Stimulated activated CD8-positive, alpha-beta memory T cell treated with anti-CD3 and anti-CD28 coated beads, Interleukin-12 subunit alpha, Interleukin-12 subunit beta, amount 100 ng/mL, for 24 hours (primary cell): ENCODE results near the gene APRT.

ENCODE experiments used
- DNase-seq: peaks from one replicate; pipeline ENCODE4 v3.0.0-alpha.2; 2020; ENCODE audit errors: extremely low read depth

Gene APRT

DNA sequence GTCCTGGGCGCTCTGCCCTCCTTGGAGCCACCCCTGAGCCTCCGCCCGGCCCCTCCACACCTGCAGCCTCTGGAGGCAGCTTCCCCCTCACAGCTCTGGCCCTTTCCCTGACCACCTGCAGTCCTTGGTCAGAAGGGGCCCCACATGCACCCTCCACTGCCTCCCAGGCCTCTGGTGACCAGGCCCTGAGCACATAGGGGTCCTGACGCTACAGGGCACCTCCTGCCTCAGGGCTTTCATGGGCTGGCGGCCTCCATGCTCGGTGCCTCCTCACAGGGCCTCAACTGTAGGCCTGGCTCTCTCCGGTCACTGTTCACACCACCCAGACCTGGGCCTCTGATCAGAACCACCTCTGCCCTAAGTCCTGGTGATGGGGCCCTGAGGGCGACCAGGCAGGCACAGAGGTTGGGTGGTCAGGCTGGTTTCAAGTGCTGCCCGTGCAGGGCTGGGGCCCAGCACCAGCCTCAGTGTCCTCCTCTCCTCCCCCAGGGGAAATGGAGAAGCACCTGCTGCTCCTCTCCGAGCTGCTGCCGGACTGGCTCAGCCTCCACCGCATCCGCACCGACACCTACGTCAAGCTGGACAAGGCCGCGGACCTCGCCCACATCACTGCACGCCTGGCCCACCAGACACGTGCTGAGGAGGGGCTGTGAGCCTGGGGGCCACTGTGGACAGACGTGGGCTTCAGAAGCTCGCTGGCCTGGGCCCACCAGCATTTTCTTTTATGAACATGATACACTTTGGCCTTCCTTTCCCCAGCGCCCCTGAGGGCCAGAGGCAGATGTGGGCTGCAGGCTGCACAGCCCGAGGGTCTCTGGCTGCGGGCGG lies 3.9 kb downstream of the APRT start:
- no peak for DNase-seq

DNA sequence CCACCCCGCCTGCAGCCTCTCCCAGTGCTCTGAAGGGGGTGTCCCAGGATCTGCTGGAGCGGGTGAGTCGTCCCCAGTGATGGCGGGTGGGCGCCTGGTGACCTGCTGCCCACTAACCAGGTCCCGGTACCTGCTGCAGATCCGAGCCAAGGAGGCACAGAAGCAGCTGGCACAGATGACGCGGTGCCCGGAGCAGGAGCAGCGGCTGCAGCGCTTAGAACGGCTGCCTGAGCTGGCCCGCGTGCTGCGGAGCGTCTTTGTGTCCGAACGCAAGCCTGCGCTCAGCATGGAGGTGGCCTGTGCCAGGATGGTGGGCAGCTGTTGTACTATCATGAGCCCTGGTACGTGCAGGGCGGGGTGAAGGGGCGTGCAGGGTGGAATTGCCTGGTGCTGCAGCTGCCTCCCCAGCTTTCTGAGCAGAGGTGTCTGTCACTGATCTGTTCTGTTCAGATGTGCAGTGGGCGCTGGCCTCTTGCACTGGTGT lies 4.5 kb downstream of the APRT start:
- no peak for DNase-seq

DNA sequence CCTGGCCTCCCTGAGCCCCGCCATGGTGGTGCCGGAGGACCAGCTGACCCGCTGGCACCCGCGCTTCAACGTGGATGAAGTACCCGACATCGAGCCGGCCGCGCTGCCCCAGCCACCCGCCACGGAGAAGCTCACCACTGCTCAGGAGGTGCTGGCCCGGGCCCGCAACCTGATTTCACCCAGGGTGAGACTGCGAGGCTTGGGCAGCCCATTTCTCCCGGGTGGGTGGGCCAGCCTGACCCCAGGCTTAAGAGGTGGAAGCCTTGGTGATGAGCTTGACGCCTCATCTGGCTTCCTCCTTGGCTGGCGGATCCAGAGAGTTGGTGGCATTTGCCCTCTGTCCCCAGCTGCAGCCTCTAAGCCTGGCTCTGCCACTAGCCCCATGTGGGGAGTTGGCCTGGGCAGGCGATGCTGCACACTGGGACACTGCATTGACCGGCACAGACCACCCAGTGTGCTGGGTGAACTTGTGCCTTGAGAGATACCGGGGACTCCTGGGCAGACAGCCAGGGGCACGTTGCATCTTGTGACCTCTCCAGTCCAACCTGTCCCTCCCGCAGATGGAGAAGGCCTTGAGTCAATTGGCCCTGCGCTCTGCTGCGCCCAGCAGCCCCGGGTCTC lies 5.1 kb downstream of the APRT start:
- no peak for DNase-seq

DNA sequence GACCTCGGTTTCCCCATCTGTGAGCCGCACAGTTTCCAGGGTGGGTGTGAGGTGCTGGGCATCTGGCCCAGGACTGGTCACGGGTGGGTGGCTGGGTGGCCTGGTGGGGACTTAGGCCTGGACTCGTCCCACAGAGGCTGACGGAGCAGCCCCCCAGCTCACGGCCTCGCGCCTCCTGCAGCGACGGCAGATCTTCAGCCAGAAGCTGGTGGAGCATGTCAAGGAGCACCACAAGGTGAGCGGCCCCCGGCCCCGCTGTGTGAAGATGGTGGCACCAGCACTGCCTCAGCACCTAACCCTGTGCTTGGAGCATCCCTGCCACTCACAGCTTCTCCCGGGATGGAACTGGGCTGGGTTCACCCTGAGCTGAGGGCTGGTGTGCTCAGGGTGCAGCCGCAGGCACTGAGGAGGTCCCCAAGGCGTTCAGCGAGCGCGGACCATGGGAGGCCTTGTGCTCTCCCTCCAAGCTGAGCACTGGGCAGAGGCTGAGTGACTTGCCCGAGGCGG lies 5.8 kb downstream of the APRT start:
- no peak for DNase-seq

DNA sequence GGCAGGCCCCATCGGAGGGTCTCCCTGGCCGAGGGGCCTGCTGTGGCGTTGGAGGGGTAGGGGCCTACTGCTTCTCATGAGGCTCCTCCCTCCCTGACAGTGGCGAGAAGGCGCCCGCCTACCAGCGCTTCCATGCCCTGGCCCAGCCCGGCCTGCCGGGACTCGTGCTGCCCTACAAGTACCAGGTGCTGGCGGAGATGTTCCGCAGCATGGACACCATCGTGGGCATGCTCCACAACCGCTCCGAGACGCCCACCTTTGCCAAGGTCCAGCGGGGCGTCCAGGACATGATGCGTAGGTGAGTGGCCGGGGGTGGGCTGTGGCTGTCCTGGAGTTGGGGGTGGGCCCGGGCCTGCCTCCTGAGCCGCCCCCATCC lies 6.4 kb downstream of the APRT start:
- no peak for DNase-seq

DNA sequence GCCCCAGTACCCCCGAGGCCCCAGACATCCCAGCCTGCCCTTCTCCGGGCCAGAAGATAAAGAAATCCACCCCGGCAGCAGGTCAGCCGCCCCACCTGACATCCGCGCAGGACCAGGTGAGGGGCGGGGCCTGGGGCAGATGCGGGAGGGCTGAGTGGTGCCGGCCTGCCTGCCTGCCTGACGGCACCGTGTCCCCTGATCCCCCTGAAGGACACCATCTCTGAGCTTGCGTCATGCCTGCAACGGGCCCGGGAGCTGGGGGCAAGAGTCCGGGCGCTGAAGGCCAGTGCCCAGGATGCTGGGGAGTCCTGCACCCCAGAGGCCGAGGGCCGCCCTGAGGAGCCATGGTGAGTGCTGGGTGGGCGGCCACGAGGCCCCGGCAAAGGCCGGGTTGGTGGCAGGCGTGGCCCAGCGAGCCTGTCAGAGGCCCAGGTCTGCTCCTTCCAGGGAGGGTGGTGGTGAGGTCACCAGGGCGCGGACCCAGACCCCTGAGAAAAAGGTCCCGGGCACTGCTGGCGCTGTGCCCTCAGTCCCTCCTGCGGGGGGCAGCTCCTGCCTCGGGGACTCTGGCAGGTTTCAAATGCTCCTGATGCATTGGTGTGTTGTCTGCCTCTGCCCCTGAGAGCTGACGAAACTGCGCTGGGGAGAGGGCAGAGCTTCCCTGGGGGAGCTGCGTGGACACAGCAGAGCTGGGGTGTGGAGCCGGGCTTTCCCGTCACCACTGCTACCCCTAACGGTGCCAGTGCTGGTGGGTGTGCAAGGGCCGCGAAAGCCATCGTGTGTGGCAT lies 7.0 kb downstream of the APRT start:
- DNase-seq = no peak

DNA sequence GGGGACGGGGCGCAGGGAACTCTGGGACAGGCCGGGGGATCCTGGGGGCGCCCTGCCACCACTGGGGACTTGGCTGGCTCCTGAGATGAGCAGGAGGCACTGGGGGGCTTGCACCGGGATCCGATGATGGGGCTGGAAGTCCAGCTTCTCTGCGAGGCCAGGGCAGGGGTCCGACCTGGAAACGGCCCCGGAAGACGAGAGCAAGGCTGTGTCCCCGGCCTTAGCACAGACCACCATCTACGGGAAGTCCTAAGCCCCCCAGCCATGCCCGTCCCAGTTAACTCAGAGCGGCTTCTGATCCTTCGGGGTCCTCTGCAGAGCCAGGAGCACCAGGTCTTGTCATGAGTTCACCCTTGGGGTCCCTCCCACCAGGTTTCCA lies 7.6 kb downstream of the APRT start:
- DNase-seq = no peak

DNA sequence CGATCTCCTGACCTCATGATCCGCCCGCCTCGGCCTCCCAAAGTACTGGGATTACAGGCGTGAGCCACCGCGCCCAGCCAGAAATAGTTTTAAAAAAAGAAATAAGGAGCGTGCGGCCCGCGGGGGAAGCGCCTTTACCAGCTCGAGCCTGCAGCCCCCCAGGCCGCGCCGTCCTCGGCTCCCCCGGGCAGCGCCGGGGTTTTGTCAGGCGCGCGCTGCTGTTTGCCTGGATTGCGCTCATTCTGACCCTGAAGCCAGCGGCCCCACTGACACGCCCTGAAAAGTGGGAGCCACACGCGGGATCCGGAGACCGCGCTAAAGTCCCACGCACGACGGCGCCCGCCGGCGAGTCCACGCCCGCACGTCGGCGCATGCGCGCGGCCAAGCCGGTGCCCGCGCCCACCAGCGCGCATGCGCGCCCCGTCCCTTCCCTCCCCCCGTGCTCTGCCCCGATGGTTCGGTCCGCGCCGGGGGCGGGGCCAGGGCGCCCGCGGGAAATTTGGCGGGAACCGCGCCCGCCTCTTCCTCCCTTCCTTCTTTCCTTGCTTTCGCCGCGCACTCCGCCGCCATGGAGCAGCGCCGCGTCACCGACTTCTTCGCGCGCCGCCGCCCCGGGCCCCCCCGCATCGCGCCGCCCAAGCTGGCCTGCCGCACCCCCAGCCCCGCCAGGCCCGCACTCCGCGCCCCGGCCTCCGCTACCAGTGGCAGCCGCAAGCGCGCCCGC lies 8.3 kb downstream of the APRT start, which contains the start of gene CDT1:
Gene CDT1 (plus strand): TSS at position 526 of the 724 bp plus-strand sequence. CDS start 43 bp downstream, at position 569.
- no peak for DNase-seq

DNA sequence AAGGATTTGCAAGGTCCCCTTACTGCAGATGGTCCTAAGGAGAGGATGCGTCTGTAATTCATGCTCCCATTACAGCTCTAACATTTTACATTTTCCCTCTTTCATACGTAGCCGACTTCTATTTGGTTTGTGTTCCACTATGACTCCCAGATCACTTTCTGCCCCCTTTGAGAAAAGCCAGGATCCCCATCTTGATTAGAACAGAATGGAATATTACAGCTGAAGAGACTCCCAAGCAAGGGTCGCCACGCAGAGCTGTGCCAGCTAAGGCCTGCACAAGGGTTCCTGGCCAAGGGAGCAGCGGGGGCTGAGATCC lies 11.5 kb downstream of the APRT start:
- DNase-seq = no peak

DNA sequence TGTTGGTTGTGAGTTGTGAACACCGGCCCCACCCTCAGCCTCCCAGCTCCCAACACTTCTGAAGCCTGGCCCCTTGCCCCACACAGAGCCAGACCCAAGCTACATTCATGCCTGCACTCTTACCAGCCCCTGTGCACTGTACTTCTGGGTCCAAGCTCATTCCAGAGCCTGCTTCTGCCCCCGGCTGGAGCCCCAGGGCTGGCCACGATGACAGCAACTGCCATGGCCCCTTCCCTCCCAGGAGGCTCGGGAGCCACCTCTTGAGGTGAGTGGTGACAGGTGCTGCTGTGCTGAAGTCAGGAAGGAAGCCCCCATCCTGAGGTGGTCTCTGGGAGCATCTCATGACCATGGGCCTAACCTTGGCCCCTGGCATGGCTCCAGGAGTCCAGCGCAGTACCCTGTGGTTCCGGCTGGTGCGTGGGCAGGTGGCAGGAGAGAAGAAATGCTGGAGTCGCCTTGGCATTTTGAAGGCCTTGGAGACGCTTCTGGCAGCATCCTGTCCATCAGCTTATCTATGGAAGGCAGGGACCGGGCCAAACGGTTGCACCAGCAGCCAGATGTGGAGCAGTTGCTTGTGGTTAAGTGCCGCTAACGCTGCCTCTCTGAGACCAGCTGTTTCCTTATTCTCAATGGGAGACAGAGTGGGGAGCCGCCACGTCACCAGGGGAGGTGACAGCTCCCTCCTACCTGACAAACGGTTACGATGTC lies 12.0 kb downstream of the APRT start:
- no peak for DNase-seq

DNA sequence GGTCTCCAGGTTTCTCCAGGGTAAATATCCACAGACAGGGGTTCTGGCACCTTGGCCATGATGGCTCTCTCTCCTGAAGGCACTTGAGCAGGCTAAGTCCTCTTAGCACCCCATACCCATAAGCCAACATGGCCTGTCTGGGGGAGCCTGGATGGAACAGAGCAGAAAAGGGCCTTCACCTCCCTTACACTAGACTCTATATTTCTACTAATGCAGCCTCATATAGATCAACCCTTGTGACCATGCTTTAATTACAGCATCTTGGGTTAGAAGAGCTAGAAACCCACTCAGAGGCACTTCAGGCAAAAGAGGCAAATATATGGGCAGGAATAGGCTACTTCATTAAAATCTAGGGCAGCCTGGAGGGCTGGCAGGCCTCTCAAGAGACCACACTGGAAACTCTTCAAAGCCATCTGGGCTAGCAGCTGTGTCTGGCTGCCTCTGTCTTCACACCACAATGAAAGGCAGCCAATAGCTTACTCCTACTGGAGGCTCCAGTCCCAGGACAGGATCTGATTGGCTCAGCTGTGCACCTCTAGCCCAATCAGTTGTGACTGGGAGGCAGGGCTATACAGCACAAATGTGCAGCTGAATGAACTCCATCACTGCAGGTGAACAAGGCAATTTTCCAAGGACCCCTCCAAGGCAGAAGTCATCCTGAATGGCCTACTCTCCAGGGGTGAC lies 12.8 kb downstream of the APRT start:
- DNase-seq = no peak

DNA sequence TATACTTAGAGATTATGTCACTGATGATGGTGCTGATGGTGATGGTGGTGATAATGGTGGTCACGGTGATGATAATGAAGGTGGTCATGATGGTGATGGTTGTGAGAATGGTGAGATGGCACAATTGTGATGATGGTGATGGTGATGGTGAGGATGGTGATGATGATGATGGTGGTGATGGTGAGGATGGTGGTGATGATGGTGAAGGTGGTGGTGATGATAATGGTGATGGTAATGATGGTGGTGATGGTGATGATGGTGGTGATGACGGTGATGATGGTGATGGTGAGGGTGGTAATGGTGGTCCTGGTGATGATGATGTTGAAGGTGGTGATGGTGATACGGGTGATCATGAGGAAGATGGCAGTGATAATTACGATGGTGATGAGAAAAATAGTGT lies 13.7 kb downstream of the APRT start:
- DNase-seq = no peak

DNA sequence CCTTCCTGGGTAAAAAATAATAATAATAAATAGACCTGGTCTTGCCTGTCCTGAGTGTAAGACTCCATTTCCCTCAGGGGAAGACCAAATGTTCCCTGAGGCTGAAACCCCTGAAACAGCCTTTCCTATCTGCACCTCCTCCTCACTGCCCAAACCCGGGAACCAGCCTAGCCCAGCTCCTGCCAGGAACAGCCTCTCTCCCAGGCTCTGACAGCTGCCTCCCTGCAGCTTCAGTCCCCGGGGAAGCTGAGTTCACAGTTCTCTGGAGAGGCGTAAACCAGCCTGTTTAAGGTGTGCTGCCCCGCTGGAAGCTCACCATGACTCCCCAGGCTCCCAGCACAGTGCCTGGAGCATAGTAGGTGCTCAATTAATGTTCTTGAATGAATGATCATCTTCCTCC lies 15.4 kb downstream of the APRT start:
- no peak for DNase-seq

DNA sequence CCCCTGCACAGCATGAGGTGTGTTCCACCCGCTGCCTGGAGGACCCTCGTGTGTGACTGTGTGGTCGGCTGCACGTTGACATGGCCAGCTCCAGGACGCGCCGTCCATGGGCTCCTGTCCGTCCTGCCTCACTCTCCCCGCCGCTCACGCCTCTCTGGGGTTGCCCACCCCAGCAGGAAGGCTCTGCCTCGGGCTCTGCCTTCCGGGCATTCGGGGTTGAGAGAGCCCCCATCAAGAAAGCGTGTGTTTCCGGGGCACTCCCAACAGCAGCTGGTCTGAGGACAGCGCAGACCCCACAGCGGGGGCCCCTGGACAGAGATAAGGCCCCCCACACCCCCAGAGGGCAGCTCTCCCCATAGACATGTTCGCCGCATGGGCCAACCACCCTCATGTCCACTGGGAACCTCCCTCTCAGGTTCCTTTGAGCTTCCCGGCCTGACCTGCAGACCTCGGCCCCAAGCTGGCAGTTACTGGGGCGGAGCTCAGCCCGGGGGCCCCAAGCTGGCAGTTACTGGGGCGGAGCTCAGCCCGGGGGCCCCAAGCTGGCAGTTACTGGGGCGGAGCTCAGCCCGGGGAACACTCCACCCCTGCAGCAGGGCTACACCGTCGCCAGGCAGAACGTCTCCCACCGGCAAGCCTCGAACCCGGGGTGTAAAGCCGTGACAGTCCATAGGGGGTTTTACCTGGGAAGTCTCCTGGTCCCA lies 18.3 kb downstream of the APRT start:
- no peak for DNase-seq

DNA sequence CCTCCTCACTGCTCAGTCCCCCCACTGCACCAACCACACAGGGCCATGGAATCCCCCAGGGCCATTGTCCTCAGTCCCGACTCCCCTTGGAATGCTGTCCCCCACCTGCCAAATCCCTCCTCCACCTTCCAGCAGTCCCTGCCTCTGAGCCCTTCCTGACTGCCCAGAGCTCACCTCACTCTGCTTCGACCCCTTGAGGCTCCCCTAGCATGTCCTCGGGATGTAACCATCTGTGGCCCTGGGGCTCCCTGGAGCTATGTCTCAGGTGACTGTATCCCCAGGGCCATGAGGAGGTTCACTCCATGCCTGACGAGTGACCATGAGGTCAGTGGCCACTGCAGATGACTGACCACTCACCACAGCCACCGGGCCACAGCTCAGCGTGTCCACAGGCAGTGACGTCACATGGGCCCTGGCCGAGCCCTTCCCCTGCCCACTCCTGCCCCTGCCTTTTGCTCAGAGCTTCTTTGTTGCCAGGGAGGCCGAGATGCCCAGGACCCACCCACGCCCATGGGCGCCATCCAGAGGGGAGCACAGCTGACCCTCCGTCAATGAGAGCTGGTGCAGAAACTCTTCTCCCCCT lies 19.0 kb downstream of the APRT start:
- DNase-seq = no peak

DNA sequence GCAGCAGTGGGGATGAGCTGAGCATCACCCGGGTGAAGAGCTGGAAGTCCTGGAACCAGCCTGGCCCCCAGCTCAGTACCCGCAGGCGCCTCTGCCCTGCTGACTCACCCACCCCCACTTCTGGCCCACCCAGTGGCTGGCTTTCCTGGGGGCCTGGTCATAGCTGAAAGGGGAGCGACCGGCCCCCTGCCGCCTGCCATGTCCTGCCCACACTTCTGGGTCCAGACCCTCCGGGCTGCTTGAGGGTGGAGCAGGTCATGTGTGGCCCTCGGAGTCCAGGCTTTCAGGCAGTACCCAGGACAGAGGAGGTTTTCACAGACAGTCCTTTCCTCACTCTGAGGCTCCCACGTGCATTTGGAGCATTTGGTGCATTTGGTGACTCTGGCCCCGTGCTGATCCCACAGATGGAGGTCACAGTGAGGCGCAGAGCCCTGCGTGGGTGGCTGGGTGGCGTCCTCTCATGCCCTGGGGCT lies 19.6 kb downstream of the APRT start:
- DNase-seq = no peak

DNA sequence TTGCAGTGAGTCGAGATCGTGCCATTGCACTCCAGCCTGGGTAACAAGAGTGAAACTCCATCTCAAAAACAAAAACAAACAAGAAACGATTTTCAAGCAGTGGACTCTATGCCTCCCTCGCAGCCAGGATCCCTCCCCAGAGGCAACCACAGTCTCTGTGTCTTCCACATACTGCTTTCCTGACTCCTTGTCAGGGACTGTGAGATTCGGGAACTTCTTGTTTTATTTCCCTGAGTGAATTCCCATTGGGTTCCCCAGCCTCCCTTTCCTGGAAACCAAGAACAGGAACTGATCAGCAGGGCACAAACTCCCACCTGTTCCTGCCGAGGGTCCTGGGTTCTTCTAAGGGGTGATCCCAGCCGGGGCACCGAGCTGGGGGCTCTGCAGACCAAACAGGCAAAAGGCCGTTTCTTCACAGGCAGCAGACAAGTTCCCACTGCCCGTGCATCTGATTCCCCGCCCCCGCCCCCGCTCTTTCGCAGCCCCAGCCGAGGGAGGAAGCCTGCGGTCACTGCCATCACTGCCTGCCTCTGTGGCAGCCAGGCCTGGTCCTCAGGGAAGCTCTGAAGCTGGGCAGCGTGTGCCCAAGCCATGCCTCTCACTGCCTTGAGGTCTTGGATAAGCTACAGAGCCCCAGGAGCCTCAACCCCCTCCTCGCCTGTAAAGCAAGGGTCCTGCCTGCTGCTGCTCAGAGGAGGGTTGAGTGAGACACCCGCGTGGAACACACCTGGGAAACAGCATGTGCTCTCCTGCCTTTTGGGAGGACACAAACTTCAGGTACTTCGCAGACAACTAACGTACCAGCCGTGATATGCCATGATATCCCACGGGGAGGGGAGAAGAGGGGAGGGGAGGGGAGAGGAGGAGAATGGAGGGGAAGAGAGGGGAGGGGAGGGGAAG lies 21.2 kb downstream of the APRT start:
- no peak for DNase-seq

DNA sequence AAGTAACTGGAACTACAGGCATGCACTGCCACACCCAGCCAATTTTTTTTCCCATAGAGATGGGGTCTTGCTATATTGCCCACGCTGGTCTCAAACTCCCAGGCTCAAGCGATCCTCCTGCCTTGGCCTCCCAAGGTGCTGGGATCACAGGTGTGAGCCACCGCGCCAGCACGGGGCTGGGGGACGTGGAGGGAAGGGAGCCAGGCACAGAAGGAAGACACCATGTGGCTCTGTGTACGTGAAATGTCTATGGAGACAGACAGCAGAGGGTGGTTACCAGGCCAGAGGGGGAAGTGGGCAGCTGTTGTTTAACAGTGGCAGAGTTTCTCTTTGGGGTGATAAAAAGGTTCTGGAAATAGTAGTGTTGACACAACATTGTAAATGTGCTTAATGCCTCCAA lies 22.1 kb downstream of the APRT start:
- no peak for DNase-seq
